NCI-H2081 (cell line): ENCODE measurements around the gene ZNF2.

Experiments used
- DNase-seq, 2 experiments: peaks; one replicate each; lab custom pipeline; 2025; lab: John Stamatoyannopoulos, UW

ZNF2 gene

GRCh38 chr2:95206096-95206495, 40.5 kb downstream of the ZNF2 start:
- DNase-seq = no peak

GRCh38 chr2:95207111-95207961, 41.7 kb downstream of the ZNF2 start, which contains the start of gene ZNF892:
Gene ZNF892 (plus strand): TSS chr2:95207521. CDS start chr2:95207816, 295 bp downstream.
- peak; percentile 82 to 93 for DNase-seq

- no peak for DNase-seq
These were observed 42.5 kb downstream of the ZNF2 start for GRCh38 chr2:95208106-95208505.

GRCh38 chr2:95215018-95215612, 49.5 kb downstream of the ZNF2 start:
- DNase-seq = no peak

- no peak for DNase-seq
These were observed 54.8 kb downstream of the ZNF2 start for GRCh38 chr2:95220449-95220848.

- no peak for DNase-seq
These were observed 60.0 kb downstream of the ZNF2 start for GRCh38 chr2:95225658-95226057.

- DNase-seq = peak; percentile 63 to 70
These were observed 66.1 kb downstream of the ZNF2 start for GRCh38 chr2:95231723-95232122.

GRCh38 chr2:95232232-95232631, 66.6 kb downstream of the ZNF2 start:
- no peak for DNase-seq
